ENCODE measurements around the gene ZNF768. TPM values are rescaled to one million over a fixed set of nuclear protein-coding genes. Genes with fewer than 3 reads are reported as not detected.

Gene ZNF768
- total RNA-seq, 1 experiment from 2014 or later, result 64.2 TPM

GRCh38 chr16:30518552-30518951 is 7.8 kb downstream of the ZNF768 start:
- Histone ChIP-seq H3K9me3 (ENCODE audit: insufficient read depth, low read depth) (no peaks in the 10 kb centered on the region), H3K79me2 (ENCODE audit: low read depth) (no peaks in the 10 kb centered on the region), H3K9me2 (ENCODE audit: insufficient read depth) (no peaks in the 10 kb centered on the region), H3K27ac (no peak overlapping the region), H2AFZ (no peak overlapping the region), H3F3A (ENCODE audit: insufficient read depth, low read depth) (no peaks in the 10 kb centered on the region), H3K27me3 (ENCODE audit: insufficient read depth, low read depth) (0 out of 2 replicates have a peak, but pooled peaks cover 5% of the 10 kb centered on the region), H3K36me3 (ENCODE audit: low read depth) (no peaks in the 10 kb centered on the region), H3K4me2 (no peak overlapping the region), H3K4me1 (replicated peaks; ENCODE audit: insufficient read depth) (no peaks in the 10 kb centered on the region), H4K20me1 (ENCODE audit: insufficient read depth) (no peaks in the 10 kb centered on the region), H3K4me3 (no peak overlapping the region)
- no TSS peak for BruUV-seq (replicated peaks)
- intact Hi-C loops (cut with micrococcal nuclease; ENCODE audit: unreplicated experiment), result no loop called here
- POLR2A ChIA-PET (ENCODE audit: unreplicated experiment), result interaction anchor here (0.6 kb wide), 1 partner anchor 89 kb away, joined by 3 read pairs; the partner anchor contains the start of gene DCTPP1
- TF ChIP-seq, protein P1, sequence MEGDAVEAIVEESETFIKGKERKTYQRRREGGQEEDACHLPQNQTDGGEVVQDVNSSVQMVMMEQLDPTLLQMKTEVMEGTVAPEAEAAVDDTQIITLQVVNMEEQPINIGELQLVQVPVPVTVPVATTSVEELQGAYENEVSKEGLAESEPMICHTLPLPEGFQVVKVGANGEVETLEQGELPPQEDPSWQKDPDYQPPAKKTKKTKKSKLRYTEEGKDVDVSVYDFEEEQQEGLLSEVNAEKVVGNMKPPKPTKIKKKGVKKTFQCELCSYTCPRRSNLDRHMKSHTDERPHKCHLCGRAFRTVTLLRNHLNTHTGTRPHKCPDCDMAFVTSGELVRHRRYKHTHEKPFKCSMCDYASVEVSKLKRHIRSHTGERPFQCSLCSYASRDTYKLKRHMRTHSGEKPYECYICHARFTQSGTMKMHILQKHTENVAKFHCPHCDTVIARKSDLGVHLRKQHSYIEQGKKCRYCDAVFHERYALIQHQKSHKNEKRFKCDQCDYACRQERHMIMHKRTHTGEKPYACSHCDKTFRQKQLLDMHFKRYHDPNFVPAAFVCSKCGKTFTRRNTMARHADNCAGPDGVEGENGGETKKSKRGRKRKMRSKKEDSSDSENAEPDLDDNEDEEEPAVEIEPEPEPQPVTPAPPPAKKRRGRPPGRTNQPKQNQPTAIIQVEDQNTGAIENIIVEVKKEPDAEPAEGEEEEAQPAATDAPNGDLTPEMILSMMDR (conservative IDR thresholded peaks at IDR 0.05), result no peak
- TF ChIP-seq EZH2 (IDR thresholded peaks at IDR 0.05; ENCODE audit: low read depth), result no peak
- DNase-seq, result no peak
- CTCF ChIA-PET, result no interaction called here

- no TSS peak for BruUV-seq (replicated peaks)
- Histone ChIP-seq H3K4me3 (no peak overlapping the region), H3K27me3 (ENCODE audit: insufficient read depth, low read depth) (0 out of 2 replicates have a peak, but pooled peaks cover 5% of the 10 kb centered on the region), H3F3A (ENCODE audit: insufficient read depth, low read depth) (no peaks in the 10 kb centered on the region), H3K4me2 (no peak overlapping the region), H3K79me2 (ENCODE audit: low read depth) (no peaks in the 10 kb centered on the region), H3K27ac (no peak overlapping the region), H3K9me3 (ENCODE audit: insufficient read depth, low read depth) (no peaks in the 10 kb centered on the region), H3K36me3 (ENCODE audit: low read depth) (no peaks in the 10 kb centered on the region), H4K20me1 (ENCODE audit: insufficient read depth) (no peaks in the 10 kb centered on the region), H2AFZ (no peak overlapping the region), H3K4me1 (replicated peaks; ENCODE audit: insufficient read depth) (no peaks in the 10 kb centered on the region), H3K9me2 (ENCODE audit: insufficient read depth) (no peaks in the 10 kb centered on the region)
- no peak for DNase-seq
- intact Hi-C loops (cut with micrococcal nuclease; ENCODE audit: unreplicated experiment), result no loop called here
- TF ChIP-seq, protein P1 (conservative IDR thresholded peaks at IDR 0.05), result no peak
- TF ChIP-seq EZH2 (IDR thresholded peaks at IDR 0.05; ENCODE audit: low read depth), result no peak
- ChIA-PET POLR2A (ENCODE audit: unreplicated experiment) (no interaction called here), CTCF (interaction anchor here (0.6 kb wide), 1 partner anchor 17 kb away, joined by 4 read pairs; no protein-coding TSS in a partner anchor)
These were observed 11.1 kb downstream of the ZNF768 start for GRCh38 chr16:30515275-30515674.

GRCh38 chr16:30511509-30511908 is 14.9 kb downstream of the ZNF768 start:
- no TSS peak for BruUV-seq (replicated peaks)

More at GRCh38 chr16:30511509-30511908, 14.9 kb downstream of the ZNF768 start:
- no peaks in the 10 kb centered on the region for H3K27me3 ChIP-seq (ENCODE audit: insufficient read depth, low read depth)
- no peaks in the 10 kb centered on the region for H3K9me3 ChIP-seq (ENCODE audit: insufficient read depth, low read depth)
- no peaks in the 10 kb centered on the region for H3K9me2 ChIP-seq (ENCODE audit: insufficient read depth)
- H3K79me2 ChIP-seq (ENCODE audit: low read depth), result no peaks in the 10 kb centered on the region
- no peak overlapping the region for H2AFZ ChIP-seq
- H3K4me2 ChIP-seq, result no peak overlapping the region
- H3K27ac ChIP-seq, result no peak overlapping the region
- ChIA-PET POLR2A (ENCODE audit: unreplicated experiment) (no interaction called here), CTCF (no interaction called here)
- no peak for DNase-seq
- H3K36me3 ChIP-seq (ENCODE audit: low read depth), result no peaks in the 10 kb centered on the region
- H4K20me1 ChIP-seq (ENCODE audit: insufficient read depth), result no peaks in the 10 kb centered on the region
- H3F3A ChIP-seq (ENCODE audit: insufficient read depth, low read depth), result no peaks in the 10 kb centered on the region
- no peaks in the 10 kb centered on the region for H3K4me1 ChIP-seq (replicated peaks; ENCODE audit: insufficient read depth)
- TF ChIP-seq, protein P1 (conservative IDR thresholded peaks at IDR 0.05), result no peak
- no peak for TF ChIP-seq EZH2 (IDR thresholded peaks at IDR 0.05; ENCODE audit: low read depth)
- intact Hi-C loops (cut with micrococcal nuclease; ENCODE audit: unreplicated experiment), result no loop called here
- no peak overlapping the region for H3K4me3 ChIP-seq
